ENCODE measurements around the gene HIGD1C.

The HIGD1C gene

GRCh38 chr12:50964432-50964831, 12.1 kb downstream of the HIGD1C start:
- no peak overlapping the region for H3K4me3 ChIP-seq (ENCODE audit: low read depth, low read length)
- no peak for TF ChIP-seq CTCF (IDR thresholded peaks at IDR 0.05; ENCODE audit: low read depth, low read length)

GRCh38 chr12:50971946-50972345, 19.6 kb downstream of the HIGD1C start:
- H3K4me3 ChIP-seq (ENCODE audit: low read depth, low read length) = no peak overlapping the region
- no peak for TF ChIP-seq CTCF (IDR thresholded peaks at IDR 0.05; ENCODE audit: low read depth, low read length)

GRCh38 chr12:50979369-50980052, 27.2 kb downstream of the HIGD1C start:
- TF ChIP-seq CTCF (IDR thresholded peaks at IDR 0.05; ENCODE audit: low read depth, low read length) = no peak

GRCh38 chr12:50980545-50980944, 28.2 kb downstream of the HIGD1C start:
- H3K4me3 ChIP-seq (ENCODE audit: low read depth, low read length) = no peak overlapping the region
- no peak for TF ChIP-seq CTCF (IDR thresholded peaks at IDR 0.05; ENCODE audit: low read depth, low read length)

More at GRCh38 chr12:50979369-50980052, 27.2 kb downstream of the HIGD1C start:
- no peak overlapping the region for H3K4me3 ChIP-seq (ENCODE audit: low read depth, low read length)

- TF ChIP-seq CTCF (IDR thresholded peaks at IDR 0.05; ENCODE audit: low read depth, low read length) = no peak
- H3K4me3 ChIP-seq (ENCODE audit: low read depth, low read length) = no peak overlapping the region
Observed at GRCh38 chr12:50981319-50982239, 29.2 kb downstream of the HIGD1C start.

GRCh38 chr12:50984586-50985298, 32.4 kb downstream of the HIGD1C start:
- no peak overlapping the region for H3K4me3 ChIP-seq (ENCODE audit: low read depth, low read length)
- TF ChIP-seq CTCF (IDR thresholded peaks at IDR 0.05; ENCODE audit: low read depth, low read length) = no peak
